AG09309 (cell line): ENCODE results near the gene STIM1.
A peak's percentile ranks its signal among the peaks of the same experiment; 100 is the strongest.

ENCODE experiments used
- DNase-seq: peaks from one replicate; pipeline ENCODE4 v3.0.0-alpha.2; 2010; ENCODE audit warnings: low read depth
- H3K4me3 ChIP-seq: 2 replicates; pipeline ENCODE4 v1.5.1; 2011; ENCODE audit warnings: mild to moderate bottlenecking, low read depth, low read length, moderate library complexity; ENCODE audit not compliant: control insufficient read depth
- TF ChIP-seq, protein P1 (sequence below): IDR thresholded peaks from 2 replicates; pipeline ENCODE4 v1.5.1; 2011; ENCODE audit warnings: mild to moderate bottlenecking, low read depth, low read length, inconsistent platforms; ENCODE audit not compliant: insufficient read depth, control insufficient read depth; ENCODE audit errors: missing control alignments

Gene STIM1

GRCh38 chr11:3823762-3824506, 31.5 kb upstream of the STIM1 start:
- no peak overlapping the region for H3K4me3 ChIP-seq
- no peak for DNase-seq
- TF ChIP-seq, protein P1, sequence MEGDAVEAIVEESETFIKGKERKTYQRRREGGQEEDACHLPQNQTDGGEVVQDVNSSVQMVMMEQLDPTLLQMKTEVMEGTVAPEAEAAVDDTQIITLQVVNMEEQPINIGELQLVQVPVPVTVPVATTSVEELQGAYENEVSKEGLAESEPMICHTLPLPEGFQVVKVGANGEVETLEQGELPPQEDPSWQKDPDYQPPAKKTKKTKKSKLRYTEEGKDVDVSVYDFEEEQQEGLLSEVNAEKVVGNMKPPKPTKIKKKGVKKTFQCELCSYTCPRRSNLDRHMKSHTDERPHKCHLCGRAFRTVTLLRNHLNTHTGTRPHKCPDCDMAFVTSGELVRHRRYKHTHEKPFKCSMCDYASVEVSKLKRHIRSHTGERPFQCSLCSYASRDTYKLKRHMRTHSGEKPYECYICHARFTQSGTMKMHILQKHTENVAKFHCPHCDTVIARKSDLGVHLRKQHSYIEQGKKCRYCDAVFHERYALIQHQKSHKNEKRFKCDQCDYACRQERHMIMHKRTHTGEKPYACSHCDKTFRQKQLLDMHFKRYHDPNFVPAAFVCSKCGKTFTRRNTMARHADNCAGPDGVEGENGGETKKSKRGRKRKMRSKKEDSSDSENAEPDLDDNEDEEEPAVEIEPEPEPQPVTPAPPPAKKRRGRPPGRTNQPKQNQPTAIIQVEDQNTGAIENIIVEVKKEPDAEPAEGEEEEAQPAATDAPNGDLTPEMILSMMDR: no peak

DNA sequence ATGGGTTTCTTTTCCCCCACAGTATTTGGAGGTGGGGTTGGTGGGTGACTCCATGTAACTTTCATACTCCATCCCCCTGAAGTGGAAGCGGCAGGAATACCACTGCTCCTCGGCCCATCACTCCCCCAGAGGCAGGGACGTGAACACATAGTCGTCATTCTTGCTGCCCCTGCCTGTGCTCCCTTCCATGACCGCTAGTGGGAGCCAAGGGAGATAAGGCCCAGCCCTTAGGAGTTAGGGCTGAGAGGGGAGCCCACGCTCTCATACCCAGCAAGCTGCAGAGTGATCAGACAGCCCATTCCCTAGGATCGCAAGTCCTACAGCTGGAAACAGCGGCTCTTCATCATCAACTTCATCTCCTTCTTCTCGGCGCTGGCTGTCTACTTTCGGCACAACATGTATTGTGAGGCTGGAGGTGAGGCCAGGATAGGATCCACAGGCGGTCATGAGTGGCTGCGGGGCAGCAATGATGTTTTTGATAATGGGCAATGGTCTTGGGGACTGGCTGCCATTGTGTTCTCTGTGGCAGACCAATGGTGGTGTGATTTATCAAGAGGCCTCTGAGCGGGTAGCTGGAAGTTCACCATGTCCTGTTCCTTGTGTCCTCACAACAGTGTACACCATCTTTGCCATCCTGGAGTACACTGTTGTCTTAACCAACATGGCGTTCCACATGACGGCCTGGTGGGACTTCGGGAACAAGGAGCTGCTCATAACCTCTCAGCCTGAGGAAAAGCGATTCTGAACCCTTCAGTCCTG, 30.6 kb upstream of the STIM1 start:
- TF ChIP-seq, protein P1: peak; percentile 61
- no peak for DNase-seq
- H3K4me3 ChIP-seq: no peak overlapping the region

DNA sequence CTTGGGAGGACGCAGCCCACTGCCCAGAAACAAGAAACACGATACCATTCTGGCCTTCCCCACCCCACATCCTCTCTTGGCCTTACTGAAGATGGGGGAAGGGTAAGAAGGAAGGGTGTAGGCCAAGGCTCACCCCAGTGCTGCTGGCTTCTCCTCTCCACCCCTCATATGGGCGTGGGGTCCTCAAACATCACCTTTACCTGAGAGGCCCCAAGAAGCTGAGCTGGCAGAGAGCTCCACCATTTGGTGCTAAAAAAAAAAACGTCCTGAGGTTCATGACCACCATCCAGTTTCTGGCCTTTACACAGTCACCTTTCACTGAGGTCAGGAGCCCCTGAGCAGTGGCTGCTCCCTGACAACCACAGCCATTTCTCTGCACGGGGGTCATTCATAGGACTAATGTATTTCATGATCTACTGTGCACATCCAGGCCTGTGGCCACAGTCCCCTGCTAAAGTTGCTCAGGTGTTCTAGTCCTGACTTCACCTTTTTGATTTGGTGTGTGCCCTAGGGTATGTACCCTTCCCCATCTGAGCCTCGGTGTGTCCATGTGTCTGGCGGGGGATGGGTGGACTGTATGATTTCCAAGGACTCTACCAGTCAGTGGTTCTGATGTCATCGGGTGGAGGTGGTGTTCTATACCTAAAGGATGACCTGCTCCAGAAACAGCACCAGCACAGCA, 29.9 kb upstream of the STIM1 start:
- no peak for DNase-seq
- TF ChIP-seq, protein P1: no peak
- no peak overlapping the region for H3K4me3 ChIP-seq

- TF ChIP-seq, protein P1: no peak
- no peak for DNase-seq
- H3K4me3 ChIP-seq: no peak overlapping the region
Measured at GRCh38 chr11:3826721-3827120, 28.7 kb upstream of the STIM1 start.

DNA sequence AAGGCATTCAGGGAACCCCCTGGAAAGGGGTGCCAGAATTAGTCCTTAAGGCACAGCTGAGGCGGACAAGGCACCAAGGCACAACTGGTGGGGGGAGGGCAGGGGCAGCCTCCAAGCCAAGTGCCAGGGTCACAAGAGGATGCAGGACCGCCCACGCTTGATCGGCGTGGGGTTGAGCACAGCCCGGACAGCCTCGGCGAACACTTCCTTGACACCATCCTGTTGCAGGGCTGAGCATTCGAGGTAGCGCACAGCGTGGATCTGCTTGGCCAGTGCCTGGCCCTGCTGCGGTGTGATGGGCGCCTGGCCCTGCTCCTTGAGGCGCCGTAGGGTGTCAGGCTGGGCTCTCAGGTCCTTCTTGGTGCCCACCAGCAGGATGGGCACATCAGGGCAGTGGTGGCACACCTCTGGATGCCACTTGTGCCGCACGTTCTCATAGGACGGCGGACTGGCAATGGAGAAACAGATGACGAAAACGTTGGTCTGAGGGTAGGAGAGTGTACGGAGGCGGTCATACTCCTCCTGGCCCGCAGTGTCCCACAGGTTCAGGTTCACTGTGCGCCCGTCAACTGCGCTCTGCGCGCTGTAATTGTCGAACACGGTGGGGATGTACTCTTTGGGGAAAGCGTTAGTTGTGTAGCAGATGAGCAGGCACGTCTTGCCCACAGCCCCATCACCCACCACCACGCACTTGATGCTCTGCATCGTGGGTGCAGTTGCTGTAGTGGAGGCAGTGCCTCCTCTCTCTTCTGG, 27.9 kb upstream of the STIM1 start:
- H3K4me3 ChIP-seq: no peak overlapping the region
- no peak for DNase-seq
- TF ChIP-seq, protein P1: no peak

- DNase-seq: no peak
- H3K4me3 ChIP-seq: no peak overlapping the region
- TF ChIP-seq, protein P1: no peak
Measured at GRCh38 chr11:3830088-3830487, 25.4 kb upstream of the STIM1 start.
